NCI-H748 (cell line): Measurements from ENCODE around the gene SSB.
"Not testable (repeated sequence)": the region's sequence is repeated elsewhere in the genome, so short reads cannot be mapped to it uniquely, and the experiment has no call there.

Experiments used
- DNase-seq: peaks from one replicate; lab custom pipeline; 2025; ENCODE audit not compliant: unreplicated experiment; lab: John Stamatoyannopoulos, UW

Gene SSB

GRCh38 chr2:169781249-169782013, 17.2 kb upstream of the SSB start:
- DNase-seq = no peak

GRCh38 chr2:169782513-169782912, 16.2 kb upstream of the SSB start:
- DNase-seq = no peak

GRCh38 chr2:169790581-169790980, 8.1 kb upstream of the SSB start:
- DNase-seq = no peak

- no peak for DNase-seq
Observed at GRCh38 chr2:169795181-169795580, 3.5 kb upstream of the SSB start.

GRCh38 chr2:169796441-169796840, 2.2 kb upstream of the SSB start:
- no peak for DNase-seq

GRCh38 chr2:169797601-169798000, 1.1 kb upstream of the SSB start:
- DNase-seq = no peak

GRCh38 chr2:169798397-169798717, 314 bp upstream of the SSB start:
- DNase-seq = no peak

GRCh38 chr2:169803480-169803879, 4.8 kb downstream of the SSB start:
- no peak for DNase-seq

- DNase-seq = no peak
Observed at GRCh38 chr2:169806586-169806985, 7.9 kb downstream of the SSB start.

GRCh38 chr2:169808221-169808620, 9.6 kb downstream of the SSB start:
- DNase-seq = no peak

- no peak for DNase-seq
Observed at GRCh38 chr2:169815849-169816248, 17.2 kb downstream of the SSB start.

- DNase-seq = not testable (repeated sequence)
Observed at GRCh38 chr2:169816961-169817360, 18.3 kb downstream of the SSB start.

GRCh38 chr2:169817369-169817768, 18.7 kb downstream of the SSB start:
- DNase-seq = not testable (repeated sequence)

GRCh38 chr2:169818241-169818640, 19.6 kb downstream of the SSB start:
- DNase-seq = peak; percentile 35

- peak; percentile 45 for DNase-seq
Observed at GRCh38 chr2:169819106-169819505, 20.4 kb downstream of the SSB start.

GRCh38 chr2:169820101-169820500, 21.4 kb downstream of the SSB start:
- not testable (repeated sequence) for DNase-seq

- DNase-seq = no peak
Observed at GRCh38 chr2:169822036-169822435, 23.4 kb downstream of the SSB start.

- no peak for DNase-seq
Observed at GRCh38 chr2:169822785-169823392, 24.2 kb downstream of the SSB start.

GRCh38 chr2:169823996-169824372, 25.3 kb downstream of the SSB start:
- no peak for DNase-seq

- peak; percentile 91 for DNase-seq
Observed at GRCh38 chr2:169824373-169825333, 26.0 kb downstream of the SSB start, which contains the start of gene METTL5. Gene METTL5 (minus strand): TSS chr2:169824905. CDS start chr2:169824597, 308 bp downstream.

GRCh38 chr2:169827272-169828140, 28.8 kb downstream of the SSB start, which contains the start of gene UBR3:
Gene UBR3 (plus strand): TSS chr2:169827454. CDS start chr2:169827508, 54 bp downstream.
- peak; percentile 93 for DNase-seq
